Stimulated activated CD8-positive, alpha-beta memory T cell treated with anti-CD3 and anti-CD28 coated beads, Interleukin-15, amount 100 ng/mL, for 4 hours (primary cell): ENCODE data around the gene DYNLT1.

ENCODE experiments used
- DNase-seq, 2 donors: peaks; one replicate each; pipeline ENCODE4 v3.0.0-alpha.2; 2020; ENCODE audit warnings: low read depth in 2 of 2

The DYNLT1 gene

GRCh38 chr6:158603261-158604047 lies 41.1 kb downstream of the DYNLT1 start:
- DNase-seq: no peak

- DNase-seq: no peak
Measured at GRCh38 chr6:158599635-158600034, 44.9 kb downstream of the DYNLT1 start.

- DNase-seq: no peak
Measured at GRCh38 chr6:158597565-158597964, 47.0 kb downstream of the DYNLT1 start.

- DNase-seq: no peak
Measured at GRCh38 chr6:158596861-158597260, 47.7 kb downstream of the DYNLT1 start.

GRCh38 chr6:158595223-158595622 lies 49.3 kb downstream of the DYNLT1 start:
- no peak for DNase-seq

- no peak for DNase-seq
Measured at GRCh38 chr6:158593670-158594069, 50.9 kb downstream of the DYNLT1 start.

- DNase-seq: no peak
Measured at GRCh38 chr6:158591810-158592209, 52.7 kb downstream of the DYNLT1 start.

- DNase-seq: no peak
Measured at GRCh38 chr6:158591134-158591809, 53.3 kb downstream of the DYNLT1 start.

- no peak for DNase-seq
Measured at GRCh38 chr6:158589366-158589765, 55.2 kb downstream of the DYNLT1 start.

- DNase-seq: no peak
Measured at GRCh38 chr6:158586652-158587051, 57.9 kb downstream of the DYNLT1 start.
